ENCODE results near the gene ORC3.

The ORC3 gene

DNA sequence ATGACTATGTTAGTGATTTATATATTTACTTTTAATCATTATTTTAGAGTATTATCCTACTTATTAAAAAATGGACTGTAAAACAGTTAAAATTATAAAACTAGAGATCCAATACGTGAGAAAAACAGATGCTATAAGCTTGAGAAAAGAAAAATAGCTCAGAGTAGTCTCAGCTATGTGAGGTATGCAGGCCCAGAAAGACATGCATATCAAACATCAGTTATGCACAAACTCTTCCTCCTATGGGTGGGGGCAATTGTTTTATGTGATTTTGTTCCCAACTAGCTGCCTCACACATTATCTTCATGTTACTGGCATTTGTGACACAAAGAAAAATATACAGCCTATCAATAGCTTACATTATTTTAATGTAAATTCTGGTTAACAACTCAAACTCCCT is 28.9 kb upstream of the ORC3 start:
- H3K4me3 ChIP-seq (ENCODE audit: low read depth, low read length) = no peak overlapping the region
- TF ChIP-seq POLR2A (IDR thresholded peaks at IDR 0.05; ENCODE audit: extremely low read depth, insufficient read length) (no peak), MYC (IDR thresholded peaks at IDR 0.05; ENCODE audit: low read depth, low read length) (no peak)
- TF ChIP-seq, protein P1, sequence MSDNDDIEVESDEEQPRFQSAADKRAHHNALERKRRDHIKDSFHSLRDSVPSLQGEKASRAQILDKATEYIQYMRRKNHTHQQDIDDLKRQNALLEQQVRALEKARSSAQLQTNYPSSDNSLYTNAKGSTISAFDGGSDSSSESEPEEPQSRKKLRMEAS (IDR thresholded peaks at IDR 0.05; ENCODE audit: low read depth, low read length) = no peak
- TF ChIP-seq, protein P2, sequence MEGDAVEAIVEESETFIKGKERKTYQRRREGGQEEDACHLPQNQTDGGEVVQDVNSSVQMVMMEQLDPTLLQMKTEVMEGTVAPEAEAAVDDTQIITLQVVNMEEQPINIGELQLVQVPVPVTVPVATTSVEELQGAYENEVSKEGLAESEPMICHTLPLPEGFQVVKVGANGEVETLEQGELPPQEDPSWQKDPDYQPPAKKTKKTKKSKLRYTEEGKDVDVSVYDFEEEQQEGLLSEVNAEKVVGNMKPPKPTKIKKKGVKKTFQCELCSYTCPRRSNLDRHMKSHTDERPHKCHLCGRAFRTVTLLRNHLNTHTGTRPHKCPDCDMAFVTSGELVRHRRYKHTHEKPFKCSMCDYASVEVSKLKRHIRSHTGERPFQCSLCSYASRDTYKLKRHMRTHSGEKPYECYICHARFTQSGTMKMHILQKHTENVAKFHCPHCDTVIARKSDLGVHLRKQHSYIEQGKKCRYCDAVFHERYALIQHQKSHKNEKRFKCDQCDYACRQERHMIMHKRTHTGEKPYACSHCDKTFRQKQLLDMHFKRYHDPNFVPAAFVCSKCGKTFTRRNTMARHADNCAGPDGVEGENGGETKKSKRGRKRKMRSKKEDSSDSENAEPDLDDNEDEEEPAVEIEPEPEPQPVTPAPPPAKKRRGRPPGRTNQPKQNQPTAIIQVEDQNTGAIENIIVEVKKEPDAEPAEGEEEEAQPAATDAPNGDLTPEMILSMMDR (IDR thresholded peaks at IDR 0.05; ENCODE audit: low read depth, low read length) = no peak
- DNase-seq (ENCODE audit: low read depth) = no peak

DNA sequence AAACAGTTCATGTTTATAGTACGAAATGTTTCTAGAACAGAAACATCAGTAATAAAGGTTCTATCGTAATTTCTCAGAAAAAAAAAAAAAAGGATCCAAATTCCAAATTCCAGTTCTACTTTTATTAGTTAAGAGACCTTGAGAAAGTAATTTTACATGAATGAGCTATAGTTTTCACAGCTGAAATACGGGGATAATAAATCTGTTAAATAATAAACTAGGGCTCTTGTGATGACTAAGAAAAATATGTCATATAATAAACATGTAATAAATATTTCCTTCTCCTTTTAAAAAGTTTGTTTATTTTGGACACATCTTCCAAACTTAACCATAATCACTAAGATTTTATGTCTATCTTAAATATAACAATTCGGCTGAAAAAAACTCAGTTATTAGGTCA is 17.9 kb upstream of the ORC3 start:
- DNase-seq (ENCODE audit: low read depth) = no peak
- no peak overlapping the region for H3K4me3 ChIP-seq (ENCODE audit: low read depth, low read length)
- TF ChIP-seq, protein P1 (IDR thresholded peaks at IDR 0.05; ENCODE audit: low read depth, low read length) = no peak
- TF ChIP-seq, protein P2 (IDR thresholded peaks at IDR 0.05; ENCODE audit: low read depth, low read length) = no peak
- TF ChIP-seq POLR2A (IDR thresholded peaks at IDR 0.05; ENCODE audit: extremely low read depth, insufficient read length) (no peak), MYC (IDR thresholded peaks at IDR 0.05; ENCODE audit: low read depth, low read length) (no peak)

DNA sequence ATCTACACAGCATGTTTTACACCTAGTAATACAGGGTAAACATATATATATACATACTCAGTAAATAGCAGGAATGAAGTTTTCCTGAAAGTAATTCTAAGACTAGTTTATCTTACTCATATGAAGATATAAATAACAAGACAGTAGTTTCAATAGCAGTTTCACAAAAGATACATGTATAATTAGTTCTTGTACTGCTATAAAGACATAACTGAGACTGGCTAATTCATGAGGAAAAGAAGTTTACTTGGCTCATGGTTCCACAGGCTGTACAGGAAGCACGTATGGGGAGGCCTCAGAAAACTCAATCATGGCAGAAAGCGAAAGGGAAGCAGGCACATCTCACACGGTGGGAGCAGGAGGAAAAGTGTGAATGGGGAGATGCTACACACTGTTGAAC is 17.1 kb upstream of the ORC3 start:
- H3K4me3 ChIP-seq (ENCODE audit: low read depth, low read length) = no peak overlapping the region
- TF ChIP-seq, protein P1 (IDR thresholded peaks at IDR 0.05; ENCODE audit: low read depth, low read length) = no peak
- TF ChIP-seq MYC (IDR thresholded peaks at IDR 0.05; ENCODE audit: low read depth, low read length) (no peak), POLR2A (IDR thresholded peaks at IDR 0.05; ENCODE audit: extremely low read depth, insufficient read length) (no peak)
- TF ChIP-seq, protein P2 (IDR thresholded peaks at IDR 0.05; ENCODE audit: low read depth, low read length) = no peak
- no peak for DNase-seq (ENCODE audit: low read depth)

DNA sequence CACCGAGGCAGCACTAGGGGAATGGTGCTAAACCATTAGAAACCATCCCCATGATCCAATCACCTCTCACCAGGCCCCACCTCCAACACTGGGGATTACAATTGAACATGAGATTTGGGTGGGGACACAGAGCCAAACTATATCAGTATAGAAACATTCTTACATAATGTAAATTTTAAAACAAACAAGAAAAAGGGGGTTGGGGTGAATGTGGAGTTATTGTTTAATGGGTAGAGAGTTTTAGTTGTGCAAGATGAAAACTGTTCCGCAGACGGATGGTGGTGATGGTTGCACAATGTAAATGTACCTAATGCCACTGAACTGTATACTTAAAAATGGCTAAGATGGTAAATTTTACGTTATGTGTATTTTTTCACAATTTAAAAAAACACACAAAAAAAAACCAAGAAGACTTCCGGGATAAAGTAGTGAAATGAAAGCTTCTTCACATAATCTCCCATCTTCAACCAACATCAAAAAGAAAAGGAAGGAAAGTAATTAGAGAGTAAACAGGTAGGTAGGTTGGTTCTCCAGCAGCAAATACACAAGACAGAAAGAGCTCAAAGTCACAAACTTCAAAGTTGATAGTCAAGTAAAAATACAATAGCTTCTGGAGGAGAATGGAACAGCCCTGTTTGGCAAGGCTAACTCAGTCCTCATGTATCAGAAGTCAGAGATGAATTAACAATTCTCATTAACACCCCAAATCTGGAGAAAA is 16.5 kb upstream of the ORC3 start:
- TF ChIP-seq, protein P2 (IDR thresholded peaks at IDR 0.05; ENCODE audit: low read depth, low read length) = no peak
- TF ChIP-seq, protein P1 (IDR thresholded peaks at IDR 0.05; ENCODE audit: low read depth, low read length) = no peak
- TF ChIP-seq MYC (IDR thresholded peaks at IDR 0.05; ENCODE audit: low read depth, low read length) (no peak), POLR2A (IDR thresholded peaks at IDR 0.05; ENCODE audit: extremely low read depth, insufficient read length) (no peak)
- H3K4me3 ChIP-seq (ENCODE audit: low read depth, low read length) = no peak overlapping the region
- no peak for DNase-seq (ENCODE audit: low read depth)

DNA sequence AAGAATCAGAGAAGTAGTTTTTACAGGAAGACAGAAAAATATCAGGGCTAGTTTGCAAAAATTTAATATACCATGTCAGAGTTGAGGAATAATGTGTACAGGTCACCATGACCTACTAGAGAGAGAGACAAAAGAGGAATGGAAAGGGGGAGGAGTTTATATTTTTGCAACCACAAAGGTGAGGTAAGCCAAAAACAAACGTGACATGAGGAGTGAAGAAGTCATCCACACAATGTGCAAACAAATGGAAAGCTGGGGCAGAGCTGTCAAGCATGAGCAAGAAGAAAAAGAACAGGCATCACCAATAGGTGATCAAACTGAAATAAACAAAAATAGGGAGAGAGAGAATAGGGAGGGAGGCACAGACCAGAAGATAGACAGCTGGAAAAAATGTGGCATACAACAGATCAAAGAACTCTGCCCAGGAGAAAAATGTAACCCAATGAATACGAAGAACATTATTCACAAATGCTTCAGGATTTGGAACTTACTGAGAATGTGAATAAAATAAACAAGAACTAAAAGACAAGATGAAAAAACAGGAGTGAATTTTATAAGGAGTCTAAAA is 15.6 kb upstream of the ORC3 start:
- no peak for DNase-seq (ENCODE audit: low read depth)
- TF ChIP-seq, protein P1 (IDR thresholded peaks at IDR 0.05; ENCODE audit: low read depth, low read length) = no peak
- TF ChIP-seq, protein P2 (IDR thresholded peaks at IDR 0.05; ENCODE audit: low read depth, low read length) = no peak
- no peak overlapping the region for H3K4me3 ChIP-seq (ENCODE audit: low read depth, low read length)

Measured in NB4 (cell line).